CD14-positive monocyte (primary cell): ENCODE data around the gene GLP2R. TPM values are rescaled to one million over a fixed set of nuclear protein-coding genes. Genes with fewer than 3 reads are reported as not detected.

ENCODE experiments used
- DNase-seq, 3 donors: peaks; one replicate each; pipeline ENCODE4 v3.0.0-alpha.2; 2011 to 2022
- H2AFZ ChIP-seq: 2 replicates; pipeline ENCODE4 v1.6.0; 2012; ENCODE audit warnings: mild to moderate bottlenecking, low read depth, low read length, inconsistent platforms; ENCODE audit not compliant: insufficient read depth, poor library complexity, severe bottlenecking
- H3K27ac ChIP-seq, 2 donors: 1 replicate in 1 of 2; 2 replicates in 1 of 2; pipeline ENCODE4 v1.5.1; 2012 to 2013; ENCODE audit warnings: low read length in 2 of 2, control low read depth in 1 of 2, inconsistent platforms in 1 of 2, low read depth in 1 of 2, mild to moderate bottlenecking in 1 of 2
- H3K27me3 ChIP-seq, 2 donors: one replicate each; pipeline versions ENCODE4 v1.6.0 to v1.6.1; 2011 to 2013; ENCODE audit warnings: low read length in 2 of 2; ENCODE audit not compliant: control insufficient read depth in 2 of 2, insufficient read depth in 2 of 2
- H3K36me3 ChIP-seq, 2 donors: replicated peaks in 1 of 2; 1 replicate in 1 of 2; 2 replicates in 1 of 2; pipeline versions ENCODE4 v1.5.1 to v1.6.1; 2012 to 2013; ENCODE audit warnings: low read length in 2 of 2, control low read depth in 1 of 2, inconsistent platforms in 1 of 2, mild to moderate bottlenecking in 1 of 2; ENCODE audit not compliant: insufficient read depth in 2 of 2, control insufficient read depth in 1 of 2
- H3K4me1 ChIP-seq, 2 donors: 1 replicate in 1 of 2; 2 replicates in 1 of 2; pipeline versions ENCODE4 v1.5.1 to v1.6.1; 2012 to 2013; ENCODE audit warnings: low read length in 2 of 2, control low read depth in 1 of 2, inconsistent platforms in 1 of 2, mild to moderate bottlenecking in 1 of 2, moderate library complexity in 1 of 2; ENCODE audit not compliant: insufficient read depth in 2 of 2, control insufficient read depth in 1 of 2
- H3K4me2 ChIP-seq: replicated peaks from 2 replicates; pipeline ENCODE3; 2012; ENCODE audit warnings: low read length, moderate library complexity, mild to moderate bottlenecking; ENCODE audit not compliant: poor library complexity, severe bottlenecking; ENCODE audit errors: extremely low read depth
- H3K4me3 ChIP-seq, 3 experiments: fragments of 200-600 bp in 1 of 3; sonication (generic) in 1 of 3; replicated peaks in 1 of 3; 1 replicate in 2 of 3; 2 replicates in 1 of 3; pipeline ENCODE4 v1.5.1; 2011 to 2013; ENCODE audit warnings: low read length in 3 of 3, mild to moderate bottlenecking in 3 of 3, control low read depth in 2 of 3, low read depth in 2 of 3, inconsistent platforms in 1 of 3, moderate library complexity in 1 of 3
- H3K79me2 ChIP-seq: 2 replicates; pipeline ENCODE4 v1.6.0; 2012; ENCODE audit warnings: mild to moderate bottlenecking, control low read depth, inconsistent platforms, low read length, moderate library complexity; ENCODE audit not compliant: insufficient read depth
- H3K9ac ChIP-seq: 2 replicates; pipeline ENCODE4 v1.6.0; 2017; ENCODE audit warnings: low read length, mild to moderate bottlenecking; ENCODE audit not compliant: insufficient read depth, poor library complexity, severe bottlenecking
- H3K9me3 ChIP-seq, 2 donors: replicated peaks in 1 of 2; 1 replicate in 1 of 2; 2 replicates in 1 of 2; pipeline versions ENCODE4 v1.5.1 to v1.6.1; 2012 to 2013; ENCODE audit warnings: low read length in 2 of 2, control low read depth in 1 of 2; ENCODE audit not compliant: control insufficient read depth in 1 of 2, insufficient read depth in 1 of 2
- H4K20me1 ChIP-seq: 2 replicates; pipeline ENCODE4 v1.6.0; 2012; ENCODE audit warnings: mild to moderate bottlenecking, low read length, control low read depth, moderate library complexity; ENCODE audit not compliant: insufficient read depth
- H3K27ac Mint-ChIP-seq, 7 donors: one replicate each; pipeline ENCODE4 v1.8.0; 2020; ENCODE audit warnings: mild to moderate bottlenecking in 7 of 7, mixed read lengths in 7 of 7, moderate library complexity in 6 of 7, inconsistent platforms in 2 of 7
- H3K27me3 Mint-ChIP-seq, 3 donors: one replicate each; pipeline ENCODE4 v1.8.0; 2021 to 2022; ENCODE audit warnings: low read depth in 3 of 3, mild to moderate bottlenecking in 3 of 3, mixed read lengths in 3 of 3, moderate library complexity in 3 of 3, inconsistent platforms in 1 of 3
- H3K36me3 Mint-ChIP-seq, 2 donors: one replicate each; pipeline ENCODE4 v1.8.0; 2020; ENCODE audit warnings: mixed read lengths in 2 of 2, inconsistent platforms in 1 of 2, mild to moderate bottlenecking in 1 of 2
- H3K4me1 Mint-ChIP-seq: one replicate; pipeline ENCODE4 v1.8.0; 2020; ENCODE audit warnings: mild to moderate bottlenecking, mixed read lengths
- H3K4me3 Mint-ChIP-seq, 2 donors: one replicate each; pipeline ENCODE4 v1.8.0; 2020; ENCODE audit warnings: mild to moderate bottlenecking in 2 of 2, mixed read lengths in 2 of 2, moderate library complexity in 1 of 2
- H3K9me3 Mint-ChIP-seq, 7 donors: one replicate each; pipeline ENCODE4 v1.8.0; 2020 to 2022; ENCODE audit warnings: mixed read lengths in 7 of 7, mild to moderate bottlenecking in 6 of 7, moderate library complexity in 6 of 7, inconsistent platforms in 2 of 7
- WGBS: methylation state at CpG from one replicate; pipeline ENCODE4 v1.1.5; 2013; ENCODE audit warnings: missing lambda C conversion rate; ENCODE audit not compliant: insufficient coverage; 5-methylcytosine and 5-hydroxymethylcytosine counted together
- intact Hi-C, 2 donors: fragments of 100-400 bp; cut with micrococcal nuclease; formaldehyde crosslinking; loops; one replicate each; pipeline versions ENCODE4 v1.15.0 to v1.15.1; 2023
- polyA plus RNA-seq, 3 donors: library from polyadenylated mRNA; depleted of rRNA in 1 of 3; unstranded in 2 of 3; stranded (reverse) in 1 of 3; fragments of 300-500 nt in 2 of 3; fragments of >200 nt in 1 of 3; fragmentation: Illumina TruSeq in 2 of 3; gene quantifications; 1 replicate in 2 of 3; 2 replicates in 1 of 3; pipeline ENCODE4 v1.2.3, GENCODE V29; 2012 to 2021
- TF ChIP-seq, protein P1 (sequence below): fragments of 200-600 bp; IDR thresholded peaks from one replicate; pipeline ENCODE4 v1.8.0; 2022; ENCODE audit warnings: antibody characterized with exemption, mild to moderate bottlenecking

The GLP2R gene
- polyA plus RNA-seq, 3 donors: not detected

DNA sequence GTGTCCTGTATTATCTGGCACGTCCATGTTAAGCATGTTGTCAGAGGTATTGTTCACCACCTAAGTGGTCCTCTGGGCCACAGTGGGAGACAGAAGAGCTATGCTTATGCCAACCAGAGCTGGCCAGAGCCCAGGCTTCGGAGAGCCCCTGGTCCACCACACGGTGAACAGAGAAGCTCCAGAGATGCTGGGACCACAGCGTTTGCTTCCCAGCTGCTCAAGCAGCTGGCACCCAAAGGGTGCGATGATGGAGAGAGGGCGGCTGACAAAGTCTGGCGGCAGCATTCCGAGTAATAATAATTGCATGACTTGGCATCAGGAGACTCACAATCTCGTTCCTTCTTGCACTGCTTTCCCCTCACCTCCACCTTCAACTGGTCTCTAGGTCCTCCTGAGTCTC lies 115.1 kb downstream of the GLP2R start:
- peak overlapping the region in 2 of 7 donors; percentile 14 to 40 for H3K27ac Mint-ChIP-seq
- no peaks in the 10 kb centered on the region for H3K4me1 ChIP-seq
- peaks cover 88 to 99% of the 10 kb centered on the region in 2 donors for H3K36me3 Mint-ChIP-seq
- no peak overlapping the region for H3K9ac ChIP-seq
- peaks cover 99 to 100% of the 10 kb centered on the region in 2 donors for H3K36me3 ChIP-seq
- H3K9me3 ChIP-seq: peaks cover 11 to 21% of the 10 kb centered on the region in 2 donors
- DNase-seq: no peak
- H4K20me1 ChIP-seq: peaks cover 96% of the 10 kb centered on the region
- H3K27me3 Mint-ChIP-seq: no peaks in the 10 kb centered on the region
- H3K4me2 ChIP-seq: no peak overlapping the region
- H3K4me1 Mint-ChIP-seq: no peaks in the 10 kb centered on the region
- no peaks in the 10 kb centered on the region for H3K79me2 ChIP-seq
- H3K27me3 ChIP-seq: no peaks in the 10 kb centered on the region
- TF ChIP-seq, protein P1, sequence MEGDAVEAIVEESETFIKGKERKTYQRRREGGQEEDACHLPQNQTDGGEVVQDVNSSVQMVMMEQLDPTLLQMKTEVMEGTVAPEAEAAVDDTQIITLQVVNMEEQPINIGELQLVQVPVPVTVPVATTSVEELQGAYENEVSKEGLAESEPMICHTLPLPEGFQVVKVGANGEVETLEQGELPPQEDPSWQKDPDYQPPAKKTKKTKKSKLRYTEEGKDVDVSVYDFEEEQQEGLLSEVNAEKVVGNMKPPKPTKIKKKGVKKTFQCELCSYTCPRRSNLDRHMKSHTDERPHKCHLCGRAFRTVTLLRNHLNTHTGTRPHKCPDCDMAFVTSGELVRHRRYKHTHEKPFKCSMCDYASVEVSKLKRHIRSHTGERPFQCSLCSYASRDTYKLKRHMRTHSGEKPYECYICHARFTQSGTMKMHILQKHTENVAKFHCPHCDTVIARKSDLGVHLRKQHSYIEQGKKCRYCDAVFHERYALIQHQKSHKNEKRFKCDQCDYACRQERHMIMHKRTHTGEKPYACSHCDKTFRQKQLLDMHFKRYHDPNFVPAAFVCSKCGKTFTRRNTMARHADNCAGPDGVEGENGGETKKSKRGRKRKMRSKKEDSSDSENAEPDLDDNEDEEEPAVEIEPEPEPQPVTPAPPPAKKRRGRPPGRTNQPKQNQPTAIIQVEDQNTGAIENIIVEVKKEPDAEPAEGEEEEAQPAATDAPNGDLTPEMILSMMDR: no peak
- H3K27ac ChIP-seq: no peak overlapping the region
- H3K4me3 Mint-ChIP-seq: no peak overlapping the region
- intact Hi-C loops: no loop called here
- peaks cover 18 to 29% (median 21%) of the 10 kb centered on the region in 7 donors for H3K9me3 Mint-ChIP-seq
- H2AFZ ChIP-seq: no peak overlapping the region
- no peak overlapping the region for H3K4me3 ChIP-seq
- 100% methylated on average over 5 of the region's 9 CpGs for WGBS

DNA sequence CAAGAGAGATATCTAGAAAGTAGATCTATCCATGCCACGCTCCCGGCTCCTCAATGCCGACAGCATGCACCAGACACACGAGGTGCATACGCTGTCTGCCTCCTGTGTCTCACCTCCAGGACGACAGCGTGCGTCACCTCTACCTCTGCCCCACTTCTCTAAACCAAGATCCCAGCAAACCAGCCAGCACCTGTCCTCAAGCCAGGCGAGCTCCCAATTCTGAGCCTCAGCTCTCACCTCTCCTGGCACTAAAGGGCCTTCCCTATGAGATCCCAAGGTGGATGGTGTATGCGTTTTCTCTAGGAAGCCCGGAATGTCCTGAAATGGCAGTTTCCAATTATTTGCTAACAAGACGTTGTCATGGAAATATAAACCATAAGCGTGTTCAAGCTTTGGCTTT lies 115.6 kb downstream of the GLP2R start:
- 99% methylated on average over 10 of the region's 13 CpGs for WGBS
- no peaks in the 10 kb centered on the region for H3K4me1 Mint-ChIP-seq
- no peaks in the 10 kb centered on the region for H3K27me3 Mint-ChIP-seq
- intact Hi-C loops: no loop called here
- Histone ChIP-seq H3K36me3 (peaks cover 99 to 100% of the 10 kb centered on the region in 2 donors), H3K9ac (no peak overlapping the region), H3K9me3 (peaks cover 11 to 21% of the 10 kb centered on the region in 2 donors), H3K4me2 (no peak overlapping the region), H3K27ac (no peak overlapping the region), H4K20me1 (peaks cover 96% of the 10 kb centered on the region), H2AFZ (no peak overlapping the region), H3K79me2 (no peaks in the 10 kb centered on the region), H3K4me1 (no peaks in the 10 kb centered on the region), H3K27me3 (no peaks in the 10 kb centered on the region), H3K4me3 (no peak overlapping the region)
- H3K9me3 Mint-ChIP-seq: peaks cover 18 to 29% (median 21%) of the 10 kb centered on the region in 7 donors
- H3K27ac Mint-ChIP-seq: no peak overlapping the region
- TF ChIP-seq, protein P1: no peak
- DNase-seq: no peak
- H3K36me3 Mint-ChIP-seq: peaks cover 85 to 99% of the 10 kb centered on the region in 2 donors
- H3K4me3 Mint-ChIP-seq: no peak overlapping the region

Other genes starting within 250 kb of the GLP2R start
- not detected for gene CFAP52, start 249.3 kb upstream of the GLP2R start, polyA plus RNA-seq
- gene USP43, start 180.4 kb upstream of the GLP2R start, polyA plus RNA-seq: under 1 TPM in 2 of 3 donors, not detected in 1; 0.05 to 0.57 TPM
- not detected for gene DHRS7C, start 34.3 kb upstream of the GLP2R start, polyA plus RNA-seq
- not detected for gene GSG1L2, start 3.8 kb upstream of the GLP2R start, polyA plus RNA-seq
- 1 to 10 TPM in 1 of 3 donors, not detected in 2; 2.5 TPM for gene RCVRN, start 79.3 kb downstream of the GLP2R start, polyA plus RNA-seq